Activated CD4-positive, alpha-beta T cell treated with anti-CD3 and anti-CD28 coated beads, Interleukin-2, amount 10 ng/mL, durations not matched to agents 7 days and 5 days (primary cell): ENCODE data around the gene KAZN. TPM values are rescaled to one million over a fixed set of nuclear protein-coding genes. Genes with fewer than 3 reads are reported as not detected.

Experiments used
- CTCF ChIA-PET: fragments of 350-600 bp; sonication (Branson Sonifier 250); formaldehyde crosslinking; loops from one replicate; lab custom pipeline; 2021; ENCODE audit warnings: antibody characterized with exemption; lab: Charles Lee
- POLR2A ChIA-PET: fragments of 350-600 bp; sonication (Branson Sonifier 250); formaldehyde crosslinking; loops from one replicate; lab custom pipeline; 2021; ENCODE audit warnings: antibody characterized with exemption; lab: Charles Lee
- DNase-seq: peaks from one replicate; pipeline ENCODE4 v3.0.0-alpha.2; 2020
- H3K27ac Mint-ChIP-seq: one replicate; pipeline ENCODE4 v1.8.0; 2021; ENCODE audit warnings: mild to moderate bottlenecking, moderate library complexity, mixed read lengths
- H3K27me3 Mint-ChIP-seq: one replicate; pipeline ENCODE4 v1.8.0; 2021; ENCODE audit warnings: mixed read lengths
- H3K36me3 Mint-ChIP-seq: one replicate; pipeline ENCODE4 v1.8.0; 2021; ENCODE audit warnings: low read depth, mixed read lengths
- H3K4me1 Mint-ChIP-seq: one replicate; pipeline ENCODE4 v1.8.0; 2021; ENCODE audit warnings: mixed read lengths
- H3K4me3 Mint-ChIP-seq: one replicate; pipeline ENCODE4 v1.8.0; 2021; ENCODE audit warnings: mild to moderate bottlenecking, moderate library complexity, mixed read lengths
- H3K9me3 Mint-ChIP-seq: one replicate; pipeline ENCODE4 v1.8.0; 2021; ENCODE audit warnings: mixed read lengths
- total RNA-seq, 2 experiments: library from RNA; stranded (reverse); gene quantifications; one replicate each; pipeline ENCODE4 v1.2.3, GENCODE V29; 2021

KAZN gene
- total RNA-seq, 2 experiments from 2014 or later: 0.21 to 0.22 TPM

GRCh38 chr1:14594045-14594444 is 4.4 kb upstream of the KAZN start:
- ChIA-PET CTCF (no interaction called here), POLR2A (no interaction called here)
- no peak overlapping the region for H3K27ac Mint-ChIP-seq
- H3K27me3 Mint-ChIP-seq: peaks cover 27% of the 10 kb centered on the region
- DNase-seq: no peak
- H3K4me3 Mint-ChIP-seq: no peak overlapping the region
- no peaks in the 10 kb centered on the region for H3K9me3 Mint-ChIP-seq
- no peaks in the 10 kb centered on the region for H3K4me1 Mint-ChIP-seq
- H3K36me3 Mint-ChIP-seq: no peaks in the 10 kb centered on the region

- Mint-ChIP-seq H3K27me3 (peaks cover 48% of the 10 kb centered on the region), H3K36me3 (no peaks in the 10 kb centered on the region), H3K4me3 (no peak overlapping the region), H3K9me3 (no peaks in the 10 kb centered on the region), H3K27ac (no peak overlapping the region), H3K4me1 (no peaks in the 10 kb centered on the region)
- no peak for DNase-seq
- ChIA-PET POLR2A (no interaction called here), CTCF (no interaction called here)
Measured at GRCh38 chr1:14596591-14596990, 1.9 kb upstream of the KAZN start.

- H3K27ac Mint-ChIP-seq: no peak overlapping the region
- ChIA-PET CTCF (no interaction called here), POLR2A (no interaction called here)
- H3K27me3 Mint-ChIP-seq: peaks cover 49% of the 10 kb centered on the region
- DNase-seq: no peak
- H3K36me3 Mint-ChIP-seq: no peaks in the 10 kb centered on the region
- no peak overlapping the region for H3K4me3 Mint-ChIP-seq
- no peaks in the 10 kb centered on the region for H3K4me1 Mint-ChIP-seq
- H3K9me3 Mint-ChIP-seq: no peaks in the 10 kb centered on the region
Measured at GRCh38 chr1:14597343-14598006, 1.0 kb upstream of the KAZN start.

- POLR2A ChIA-PET: no interaction called here
- H3K36me3 Mint-ChIP-seq: no peaks in the 10 kb centered on the region
- H3K4me3 Mint-ChIP-seq: no peak overlapping the region
- CTCF ChIA-PET: no interaction called here
- H3K4me1 Mint-ChIP-seq: no peaks in the 10 kb centered on the region
- H3K27ac Mint-ChIP-seq: no peak overlapping the region
- H3K9me3 Mint-ChIP-seq: no peaks in the 10 kb centered on the region
- no peak for DNase-seq
- peaks cover 49% of the 10 kb centered on the region for H3K27me3 Mint-ChIP-seq
Measured at GRCh38 chr1:14598007-14598497, 433 bp upstream of the KAZN start.

DNA sequence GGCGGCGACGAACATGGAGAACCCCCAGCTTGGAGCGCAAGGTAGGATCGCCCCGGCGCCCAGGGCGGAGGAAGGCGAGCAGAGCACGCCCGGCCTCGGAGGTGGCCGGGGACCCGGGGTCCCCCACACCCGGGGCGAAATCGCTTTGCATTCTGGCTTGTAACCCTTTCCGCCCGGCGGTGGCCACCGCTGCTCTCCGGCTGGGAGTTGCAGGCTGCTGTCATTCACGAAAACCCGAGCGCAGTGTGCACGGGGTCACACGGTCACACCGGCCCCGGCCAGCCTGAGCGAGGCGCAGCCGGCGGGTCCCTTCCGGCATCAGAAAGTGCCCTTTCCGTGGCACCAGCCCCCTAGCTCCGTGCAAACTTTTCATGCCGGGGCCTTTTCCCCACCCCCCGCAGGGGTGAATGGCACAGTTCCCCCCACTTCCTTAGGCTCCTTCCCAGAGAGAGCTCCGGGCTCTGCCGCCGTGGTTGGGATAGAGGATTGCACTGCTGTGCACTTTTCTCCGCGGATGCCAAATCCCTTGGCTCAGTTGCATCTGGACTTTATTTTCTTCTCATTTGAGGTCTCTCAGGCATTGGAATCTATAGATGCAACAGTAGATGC is 802 bp downstream of the KAZN start:
- no peak for DNase-seq
- CTCF ChIA-PET: no interaction called here

DNA sequence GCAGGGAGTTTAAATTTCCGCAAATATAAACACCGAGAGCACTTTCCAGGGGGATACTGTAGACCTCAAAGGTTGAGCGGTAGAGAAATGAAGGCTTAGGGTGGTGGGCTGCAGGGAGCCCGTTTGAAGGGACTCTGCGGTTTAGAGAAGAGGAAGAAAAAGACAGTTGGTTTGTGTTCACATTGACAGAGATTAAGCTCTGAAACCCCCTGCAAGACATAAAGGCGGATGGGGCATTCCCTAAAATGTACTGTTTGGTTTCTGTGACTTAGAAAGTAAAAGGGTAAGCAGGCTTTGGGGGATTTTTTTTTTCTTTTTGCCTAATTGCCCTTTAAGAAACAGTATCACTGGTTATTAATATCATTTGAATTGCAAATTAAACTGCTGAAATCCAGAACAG is 1.3 kb downstream of the KAZN start:
- no peak overlapping the region for H3K4me3 Mint-ChIP-seq
- H3K9me3 Mint-ChIP-seq: no peaks in the 10 kb centered on the region
- DNase-seq: no peak
- no peaks in the 10 kb centered on the region for H3K4me1 Mint-ChIP-seq
- H3K27me3 Mint-ChIP-seq: peaks cover 48% of the 10 kb centered on the region
- CTCF ChIA-PET: no interaction called here
- POLR2A ChIA-PET: no interaction called here
- H3K27ac Mint-ChIP-seq: no peak overlapping the region
- no peaks in the 10 kb centered on the region for H3K36me3 Mint-ChIP-seq

More for the DNA sequence above, 802 bp downstream of the KAZN start:
- H3K4me3 Mint-ChIP-seq: no peak overlapping the region
- no peaks in the 10 kb centered on the region for H3K4me1 Mint-ChIP-seq
- peaks cover 48% of the 10 kb centered on the region for H3K27me3 Mint-ChIP-seq
- no peaks in the 10 kb centered on the region for H3K36me3 Mint-ChIP-seq
- POLR2A ChIA-PET: no interaction called here
- no peaks in the 10 kb centered on the region for H3K9me3 Mint-ChIP-seq
- H3K27ac Mint-ChIP-seq: no peak overlapping the region

DNA sequence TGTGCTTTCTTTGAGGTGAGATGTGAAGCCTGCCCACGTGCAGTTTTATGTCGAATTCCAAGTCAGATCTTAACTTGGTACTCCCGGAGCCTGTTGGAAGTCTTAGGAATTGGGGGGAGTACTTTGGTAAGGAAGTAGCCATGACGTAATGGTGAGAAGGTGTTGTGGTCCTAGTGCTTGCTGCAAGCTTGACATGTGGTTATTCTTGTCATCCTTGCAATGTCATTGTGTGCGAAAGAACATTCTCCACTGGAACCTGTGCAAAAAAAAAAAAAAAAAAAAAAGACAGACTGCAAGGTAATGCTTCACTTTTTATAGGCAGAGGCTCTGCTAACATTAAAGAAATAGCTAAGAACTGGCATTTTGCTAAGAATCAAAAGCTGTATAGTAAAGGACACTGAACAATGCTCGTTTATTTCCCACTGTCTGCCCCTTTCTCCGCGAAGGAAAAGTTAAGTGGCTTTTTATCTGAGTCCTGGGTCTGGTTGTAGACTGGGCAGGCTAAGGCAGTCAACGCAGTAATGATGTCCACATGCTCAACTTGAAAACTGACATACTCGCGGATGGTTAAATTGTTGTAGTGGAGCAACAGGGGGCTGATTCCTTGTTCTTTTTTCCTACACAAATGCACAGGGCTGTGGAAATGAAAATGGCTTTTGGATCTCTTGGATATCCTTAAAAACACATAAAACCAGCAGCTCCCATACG is 2.1 kb downstream of the KAZN start:
- Mint-ChIP-seq H3K27ac (no peak overlapping the region), H3K36me3 (no peaks in the 10 kb centered on the region), H3K4me3 (no peak overlapping the region), H3K27me3 (peaks cover 48% of the 10 kb centered on the region), H3K9me3 (no peaks in the 10 kb centered on the region), H3K4me1 (no peaks in the 10 kb centered on the region)
- CTCF ChIA-PET: no interaction called here
- no peak for DNase-seq
- POLR2A ChIA-PET: no interaction called here

DNA sequence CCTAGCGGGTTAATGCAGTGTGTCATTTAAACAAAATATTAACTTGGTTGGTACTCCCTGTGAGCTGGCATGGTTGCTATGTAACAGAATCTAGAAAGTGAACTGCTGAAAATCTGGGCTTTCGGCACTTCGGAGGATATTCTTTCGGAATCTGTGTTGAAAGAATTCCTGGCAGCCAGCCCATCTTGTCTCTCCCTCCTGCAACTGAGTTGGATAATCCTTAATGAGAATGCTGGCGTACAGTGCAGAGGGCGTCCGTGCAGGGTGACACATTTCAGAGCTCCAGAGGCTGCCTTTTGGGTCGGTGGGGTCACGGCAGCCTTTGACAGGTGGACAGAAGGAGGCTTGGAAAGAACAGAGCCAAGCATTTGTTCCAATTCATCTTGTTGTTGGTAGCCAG is 3.7 kb downstream of the KAZN start:
- no peaks in the 10 kb centered on the region for H3K36me3 Mint-ChIP-seq
- no peaks in the 10 kb centered on the region for H3K4me1 Mint-ChIP-seq
- DNase-seq: no peak
- POLR2A ChIA-PET: no interaction called here
- H3K4me3 Mint-ChIP-seq: no peak overlapping the region
- no peak overlapping the region for H3K27ac Mint-ChIP-seq
- H3K27me3 Mint-ChIP-seq: peaks cover 35% of the 10 kb centered on the region
- H3K9me3 Mint-ChIP-seq: no peaks in the 10 kb centered on the region
- CTCF ChIA-PET: no interaction called here

- H3K36me3 Mint-ChIP-seq: no peaks in the 10 kb centered on the region
- no peaks in the 10 kb centered on the region for H3K4me1 Mint-ChIP-seq
- peaks cover 26% of the 10 kb centered on the region for H3K27me3 Mint-ChIP-seq
- no peak overlapping the region for H3K27ac Mint-ChIP-seq
- DNase-seq: no peak
- H3K4me3 Mint-ChIP-seq: no peak overlapping the region
- H3K9me3 Mint-ChIP-seq: no peaks in the 10 kb centered on the region
- ChIA-PET POLR2A (no interaction called here), CTCF (no interaction called here)
Measured at GRCh38 chr1:14603645-14604044, 5.2 kb downstream of the KAZN start.

- Mint-ChIP-seq H3K4me1 (no peaks in the 10 kb centered on the region), H3K4me3 (no peak overlapping the region), H3K36me3 (no peaks in the 10 kb centered on the region), H3K27me3 (peaks cover 24% of the 10 kb centered on the region), H3K9me3 (no peaks in the 10 kb centered on the region), H3K27ac (no peak overlapping the region)
- ChIA-PET POLR2A (no interaction called here), CTCF (no interaction called here)
- no peak for DNase-seq
Measured at GRCh38 chr1:14604414-14604813, 5.9 kb downstream of the KAZN start.

DNA sequence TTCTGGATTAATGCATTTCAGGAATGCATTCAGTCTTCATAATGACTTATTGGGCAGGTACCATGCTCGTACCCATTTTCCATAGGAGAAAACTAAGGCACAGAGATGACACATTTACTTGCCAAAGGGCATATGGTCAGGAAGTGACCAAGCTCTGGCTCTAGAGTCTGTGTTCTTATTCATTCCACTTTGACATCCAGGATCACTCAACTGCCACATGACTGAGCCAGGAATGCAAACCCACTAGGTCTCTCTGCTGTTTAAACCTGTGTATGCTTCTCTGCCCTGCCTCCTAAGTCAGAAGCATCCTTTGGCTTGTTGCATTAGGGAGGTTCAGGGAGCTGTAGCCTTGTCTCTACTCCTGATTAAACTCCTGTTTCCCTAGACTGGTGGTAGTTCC is 7.5 kb downstream of the KAZN start:
- ChIA-PET CTCF (no interaction called here), POLR2A (no interaction called here)
- H3K36me3 Mint-ChIP-seq: no peaks in the 10 kb centered on the region
- H3K4me1 Mint-ChIP-seq: no peaks in the 10 kb centered on the region
- H3K4me3 Mint-ChIP-seq: no peak overlapping the region
- peaks cover 10% of the 10 kb centered on the region for H3K27me3 Mint-ChIP-seq
- no peaks in the 10 kb centered on the region for H3K9me3 Mint-ChIP-seq
- DNase-seq: no peak
- H3K27ac Mint-ChIP-seq: no peak overlapping the region

- CTCF ChIA-PET: no interaction called here
Measured at GRCh38 chr1:14606632-14607031, 8.1 kb downstream of the KAZN start.

GRCh38 chr1:14607295-14607694 is 8.8 kb downstream of the KAZN start:
- CTCF ChIA-PET: no interaction called here
- H3K4me3 Mint-ChIP-seq: no peak overlapping the region
- POLR2A ChIA-PET: no interaction called here
- no peak overlapping the region for H3K27ac Mint-ChIP-seq
- peaks cover 1% of the 10 kb centered on the region for H3K27me3 Mint-ChIP-seq
- H3K9me3 Mint-ChIP-seq: no peaks in the 10 kb centered on the region
- H3K36me3 Mint-ChIP-seq: no peaks in the 10 kb centered on the region
- no peaks in the 10 kb centered on the region for H3K4me1 Mint-ChIP-seq
- DNase-seq: no peak

More at GRCh38 chr1:14606632-14607031, 8.1 kb downstream of the KAZN start:
- POLR2A ChIA-PET: no interaction called here
- Mint-ChIP-seq H3K36me3 (no peaks in the 10 kb centered on the region), H3K27me3 (peaks cover 3% of the 10 kb centered on the region), H3K4me1 (no peaks in the 10 kb centered on the region), H3K9me3 (no peaks in the 10 kb centered on the region), H3K4me3 (no peak overlapping the region), H3K27ac (no peak overlapping the region)
- DNase-seq: no peak
